Endothelial cell of umbilical vein (primary cell): Measurements from ENCODE around the gene PAK5. TPM values are rescaled to one million over a fixed set of nuclear protein-coding genes. Genes with fewer than 3 reads are reported as not detected.

Experiments
- BruUV-seq: library from RNA; stranded (reverse); fragments of 400-500 nt; replicated peaks from 2 replicates; lab custom pipeline; 2021; lab: Mats Ljungman, UMichigan
- CTCF ChIA-PET: fragments of 300-600, 350-600 bp; sonication (Branson Sonifier 250); formaldehyde crosslinking; loops from one replicate; lab custom pipeline; 2021; ENCODE audit warnings: antibody characterized with exemption, inconsistent platforms; lab: Charles Lee
- POLR2A ChIA-PET: fragments of 300-600, 350-600 bp; sonication (Branson Sonifier 250); formaldehyde crosslinking; loops from one replicate; lab custom pipeline; 2021; ENCODE audit warnings: antibody characterized with exemption, inconsistent platforms; lab: Charles Lee
- DNase-seq: peaks from one replicate; pipeline ENCODE4 v3.0.0-alpha.2; 2011; ENCODE audit warnings: low read depth, low spot score
- FAIRE-seq: peaks from 2 replicates; lab custom pipeline; 2011; peaks lifted over from hg19 to GRCh38; lab: Jason Lieb, UNC
- H2AFZ ChIP-seq: 2 replicates; pipeline ENCODE4 v1.6.0; 2012; ENCODE audit warnings: low read depth, low read length, control low read depth, inconsistent platforms
- H3K27ac ChIP-seq: 2 replicates; pipeline ENCODE4 v1.5.1; 2011; ENCODE audit warnings: low read depth, mild to moderate bottlenecking, control low read depth, low read length, moderate library complexity; ENCODE audit not compliant: insufficient read depth
- H3K27me3 ChIP-seq, 2 experiments: 2 replicates each; pipeline versions ENCODE4 v1.6.0 to v1.6.1; 2011; ENCODE audit warnings: low read length in 2 of 2, mixed read lengths in 1 of 2; ENCODE audit not compliant: control insufficient read depth in 2 of 2, insufficient read depth in 2 of 2
- H3K36me3 ChIP-seq, 2 experiments: 2 replicates in 1 of 2; 3 replicates in 1 of 2; pipeline ENCODE4 v1.5.1; 2011; ENCODE audit warnings: low read length in 2 of 2, mild to moderate bottlenecking in 1 of 2, moderate library complexity in 1 of 2; ENCODE audit not compliant: control insufficient read depth in 2 of 2, insufficient read depth in 2 of 2; ENCODE audit errors: extremely low read depth in 1 of 2
- H3K4me1 ChIP-seq: 3 replicates; pipeline ENCODE4 v1.5.1; 2011; ENCODE audit warnings: mild to moderate bottlenecking, low read length; ENCODE audit not compliant: control insufficient read depth, insufficient read depth; ENCODE audit errors: extremely low read depth
- H3K4me2 ChIP-seq: 2 replicates; pipeline ENCODE4 v1.6.1; 2011; ENCODE audit warnings: low read length, control low read depth, mixed read lengths; ENCODE audit not compliant: insufficient read depth
- H3K4me3 ChIP-seq, 3 experiments: fragments of 200-600 bp in 1 of 3; sonication (generic), shearing (Covaris generic) in 1 of 3; replicated peaks in 1 of 3; 2 replicates each; pipeline ENCODE4 v1.5.1; 2011 to 2016; ENCODE audit warnings: control low read depth in 3 of 3, low read length in 3 of 3, mild to moderate bottlenecking in 2 of 3, inconsistent platforms in 1 of 3, low read depth in 1 of 3, moderate library complexity in 1 of 3; ENCODE audit not compliant: insufficient read depth in 1 of 3
- H3K79me2 ChIP-seq: 2 replicates; pipeline ENCODE4 v1.6.0; 2012; ENCODE audit warnings: low read length, inconsistent platforms; ENCODE audit not compliant: control insufficient read depth, insufficient read depth
- H3K9ac ChIP-seq: replicated peaks from 2 replicates; pipeline ENCODE3; 2011; ENCODE audit warnings: low read length, control low read depth; ENCODE audit not compliant: insufficient read depth; ENCODE audit errors: extremely low read depth
- H3K9me1 ChIP-seq: replicated peaks from 3 replicates; pipeline ENCODE4 v1.6.0; 2011; ENCODE audit warnings: mild to moderate bottlenecking, low read length; ENCODE audit not compliant: control insufficient read depth, insufficient read depth; ENCODE audit errors: extremely low read depth
- H3K9me3 ChIP-seq: replicated peaks from 2 replicates; pipeline ENCODE4 v1.5.1; 2012; ENCODE audit warnings: low read length, inconsistent platforms; ENCODE audit not compliant: control insufficient read depth, insufficient read depth
- H4K20me1 ChIP-seq: replicated peaks from 2 replicates; pipeline ENCODE3; 2011; ENCODE audit warnings: mild to moderate bottlenecking, low read length; ENCODE audit not compliant: control insufficient read depth, insufficient read depth; ENCODE audit errors: extremely low read depth
- CTCF ChIP-seq, 2 donors: IDR thresholded peaks; 1 replicate in 1 of 2; 2 replicates in 1 of 2; pipeline ENCODE4 v1.5.1; 2011; ENCODE audit warnings: low read length in 2 of 2, mild to moderate bottlenecking in 2 of 2, moderate library complexity in 2 of 2, control low read depth in 1 of 2, inconsistent platforms in 1 of 2, low read depth in 1 of 2; ENCODE audit not compliant: insufficient read depth in 1 of 2; ENCODE audit errors: extremely low read depth in 1 of 2
- EZH2 ChIP-seq: IDR thresholded peaks from 2 replicates; pipeline ENCODE4 v1.6.1; 2012; ENCODE audit warnings: borderline replicate concordance, low read depth, mild to moderate bottlenecking, moderate library complexity, low read length, inconsistent platforms; ENCODE audit not compliant: severe bottlenecking
- FOS ChIP-seq: IDR thresholded peaks from 2 replicates; pipeline ENCODE4 v1.6.1; 2011; ENCODE audit warnings: mild to moderate bottlenecking, low read length, moderate library complexity, borderline replicate concordance; ENCODE audit not compliant: insufficient read depth
- GATA2 ChIP-seq: IDR thresholded peaks from 2 replicates; pipeline ENCODE4 v1.7.0; 2011; ENCODE audit warnings: low read depth, mild to moderate bottlenecking, moderate library complexity, mixed read lengths, low read length; ENCODE audit not compliant: insufficient read length, insufficient read depth
- JUN ChIP-seq: IDR thresholded peaks from 2 replicates; pipeline ENCODE4 v1.6.1; 2011; ENCODE audit warnings: borderline replicate concordance, low read depth; ENCODE audit not compliant: insufficient read length, insufficient read depth
- MAX ChIP-seq: IDR thresholded peaks from 2 replicates; pipeline ENCODE4 v1.6.1; 2011; ENCODE audit not compliant: insufficient read depth, insufficient read length
- MYC ChIP-seq: IDR thresholded peaks from one replicate; pipeline ENCODE4 v1.6.1; 2011; ENCODE audit warnings: mild to moderate bottlenecking, low read depth, low read length
- POLR2A ChIP-seq: IDR thresholded peaks from 2 replicates; pipeline ENCODE4 v1.6.1; 2012; ENCODE audit warnings: low read depth, mild to moderate bottlenecking, control low read depth, low read length
- POLR2AphosphoS5 ChIP-seq: IDR thresholded peaks from 2 replicates; pipeline ENCODE4 v1.6.1; 2012; ENCODE audit warnings: low read depth, mild to moderate bottlenecking, control low read depth, low read length, moderate library complexity; ENCODE audit not compliant: insufficient read depth
- dilution Hi-C: fragments of 300-500 bp; cut with MboI; formaldehyde crosslinking; loops from one replicate; pipeline ENCODE4 v1.15.0; 2019; ENCODE audit warnings: low sequenced_read_pairs; ENCODE audit not compliant: extremely low pct_ligation_motif_present
- intact Hi-C: fragments of 100-400 bp; cut with micrococcal nuclease; formaldehyde crosslinking; loops from one replicate; pipeline ENCODE4 v1.10.0; 2022
- polyA plus RNA-seq, 4 experiments: library from polyadenylated mRNA; depleted of rRNA in 3 of 4; stranded (reverse) in 3 of 4; unstranded in 1 of 4; fragments of >200 nt; gene quantifications; 2 replicates each; pipeline versions ENCODE4 v1.2.1 to v1.2.3, GENCODE V29; 2011 to 2012; ENCODE audit warnings: missing spikeins in 1 of 4
- total RNA-seq: library from RNA; stranded (reverse); gene quantifications from 2 replicates; pipeline ENCODE4 v1.2.3, GENCODE V29; 2021

PAK5 gene
- total and polyA plus RNA-seq, 2 donors (not counting 3 experiments of a cell fraction or from before 2014, with no cell fraction given), result not detected

GRCh38 chr20:9517297-9518162 is 321.3 kb downstream of the PAK5 start:
- Histone ChIP-seq H3K79me2 (no peaks in the 10 kb centered on the region), H3K4me3 (no peak overlapping the region), H3K4me2 (no peak overlapping the region), H2AFZ (no peak overlapping the region), H3K27ac (no peak overlapping the region), H3K9ac (no peak overlapping the region), H3K27me3 (peaks cover 51 to 75% of the 10 kb centered on the region in 2 experiments), H3K9me3 (no peaks in the 10 kb centered on the region), H4K20me1 (no peaks in the 10 kb centered on the region), H3K9me1 (no peaks in the 10 kb centered on the region), H3K36me3 (no peaks in the 10 kb centered on the region), H3K4me1 (peaks cover 5% of the 10 kb centered on the region)
- intact Hi-C loops (no loop called here), dilution Hi-C loops (no loop called here)
- BruUV-seq, result no TSS peak
- TF ChIP-seq MAX (no peak), POLR2A (no peak), CTCF (IDR thresholded peaks at IDR 0.05; ENCODE audit: extremely low read depth in 1 of 2, insufficient read depth in 1 of 2, low read depth in 1 of 2, low read length in 2 of 2) (no peak), MYC (no peak), EZH2 (no peak), GATA2 (no peak), FOS (no peak), JUN (no peak), POLR2AphosphoS5 (no peak)
- CTCF ChIA-PET, result interaction anchor here (2.0 kb wide), 2 partner anchors 17 to 92 kb away, joined by 4 to 6 read pairs; no protein-coding TSS in a partner anchor
- DNase-seq (no peak), FAIRE-seq (no peak)
- POLR2A ChIA-PET, result no interaction called here
